B cell (primary cell): ENCODE data around the gene KLK6.

ENCODE experiments used
- CTCF ChIP-seq: fragments of 200-600 bp; IDR thresholded peaks from one replicate; pipeline ENCODE4 v1.8.0; 2022; ENCODE audit warnings: antibody characterized with exemption, mild to moderate bottlenecking
- EZH2 ChIP-seq: IDR thresholded peaks from 2 replicates; pipeline ENCODE4 v1.6.1; 2012; ENCODE audit warnings: borderline replicate concordance, low read depth, mild to moderate bottlenecking, moderate library complexity, low read length; ENCODE audit not compliant: insufficient read depth, poor library complexity, severe bottlenecking

- no peak for TF ChIP-seq CTCF
- TF ChIP-seq EZH2: no peak
These were observed 59.9 kb downstream of the KLK6 start for GRCh38 chr19:50909240-50910070.
